Gastrocnemius medialis (tissue), 4 donors: Measurements from ENCODE around the gene EGFL6. TPM values are rescaled to one million over a fixed set of nuclear protein-coding genes. Genes with fewer than 3 reads are reported as not detected.

Experiments used
- ATAC-seq, 2 donors: fragments of 150-250 bp; one replicate each; pipeline ENCODE4 v1.9.1; 2016
- DNase-seq, 2 donors: peaks; one replicate each; pipeline ENCODE4 v3.0.0-alpha.2; 2019
- H3K27ac ChIP-seq, 4 donors: fragments of 200-600 bp; sonication (generic); 1 replicate in 1 of 4; 2 replicates in 3 of 4; pipeline ENCODE4 v1.5.1; 2016 to 2018; ENCODE audit warnings: mild to moderate bottlenecking in 2 of 4, moderate library complexity in 1 of 4
- H3K27me3 ChIP-seq, 3 donors: fragments of 200-600 bp; sonication (generic) in 2 of 3; 1 replicate in 1 of 3; 2 replicates in 2 of 3; pipeline versions ENCODE4 v1.5.1 to v1.6.0; 2016 to 2019; ENCODE audit warnings: mild to moderate bottlenecking in 1 of 3, moderate library complexity in 1 of 3
- H3K36me3 ChIP-seq, 2 donors: fragments of 200-600 bp; sonication (generic) in 1 of 2; one replicate each; pipeline ENCODE4 v1.5.1; 2017 to 2018
- H3K4me1 ChIP-seq, 2 donors: fragments of 200-600 bp; sonication (generic) in 1 of 2; one replicate each; pipeline ENCODE4 v1.5.1; 2016 to 2017; ENCODE audit warnings: mild to moderate bottlenecking in 2 of 2
- H3K4me3 ChIP-seq, 4 donors: fragments of 200-600 bp; sonication (generic) in 3 of 4; 1 replicate in 1 of 4; 2 replicates in 3 of 4; pipeline ENCODE4 v1.5.1; 2016 to 2019; ENCODE audit warnings: mild to moderate bottlenecking in 2 of 4
- H3K9me3 ChIP-seq, 3 donors: fragments of 200-600 bp; sonication (generic) in 2 of 3; 1 replicate in 1 of 3; 2 replicates in 2 of 3; pipeline ENCODE4 v1.5.1; 2016 to 2019
- CTCF ChIP-seq, 5 experiments: fragments of 450-650 bp in 3 of 5; fragments of 200-600 bp in 2 of 5; sonication (generic) in 2 of 5; IDR thresholded peaks in 4 of 5; conservative IDR thresholded peaks in 1 of 5; 1 replicate in 4 of 5; 2 replicates in 1 of 5; pipeline ENCODE4 v1.5.1; 2016 to 2019; ENCODE audit warnings: antibody characterized with exemption in 5 of 5, mild to moderate bottlenecking in 3 of 5, moderate library complexity in 3 of 5
- POLR2A ChIP-seq, 2 donors: fragments of 450-650 bp; IDR thresholded peaks; one replicate each; pipeline ENCODE4 v1.6.1; 2017; ENCODE audit warnings: antibody characterized with exemption in 2 of 2, mild to moderate bottlenecking in 2 of 2, moderate library complexity in 2 of 2
- in situ Hi-C, 4 donors: fragments of 200-750 bp; cut with MboI; loops; one replicate each; pipeline versions ENCODE4 v1.15.0 to v1.8.0; 2017; ENCODE audit warnings: low sequenced_read_pairs in 4 of 4
- intact Hi-C: fragments of 100-400 bp; cut with DNase I; formaldehyde crosslinking; loops from one replicate; pipeline ENCODE4 v1.15.1; 2023; ENCODE audit warnings: low total_unique reads
- total RNA-seq, 4 donors: library from RNA; depleted of rRNA; stranded (reverse); fragments of >200 nt; gene quantifications; one replicate each; pipeline versions ENCODE4 v1.1.0 to v1.2.3, GENCODE V29; 2016

Gene EGFL6
- total RNA-seq, 4 donors from 2014 or later, result 0.09 TPM; not detected in 3

- no peaks in the 10 kb centered on the region for H3K4me1 ChIP-seq
- TF ChIP-seq CTCF (IDR thresholded peaks at IDR 0.05 in 4 of 5, conservative IDR thresholded peaks at IDR 0.05 in 1 of 5), result no peak
- no peak for TF ChIP-seq POLR2A (IDR thresholded peaks at IDR 0.05)
- DNase-seq (no peak), ATAC-seq (no peak)
- intact Hi-C loops (no loop called here), in situ Hi-C loops (no loop called here)
- H3K27me3 ChIP-seq, result no peaks in the 10 kb centered on the region
- no peaks in the 10 kb centered on the region for H3K9me3 ChIP-seq
- H3K36me3 ChIP-seq, result no peaks in the 10 kb centered on the region
- no peak overlapping the region for H3K27ac ChIP-seq
- H3K4me3 ChIP-seq, result no peak overlapping the region
These were observed 10.3 kb downstream of the EGFL6 start for GRCh38 chrX:13579661-13580060.

GRCh38 chrX:13581554-13581953 lies 12.2 kb downstream of the EGFL6 start:
- DNase-seq, result no peak
- Histone ChIP-seq H3K27me3 (no peaks in the 10 kb centered on the region), H3K4me3 (no peak overlapping the region), H3K27ac (no peak overlapping the region), H3K9me3 (no peaks in the 10 kb centered on the region), H3K4me1 (no peaks in the 10 kb centered on the region), H3K36me3 (no peaks in the 10 kb centered on the region)
- ATAC-seq, result no peak
- in situ Hi-C loops (no loop called here), intact Hi-C loops (no loop called here)
- TF ChIP-seq POLR2A (IDR thresholded peaks at IDR 0.05) (no peak), CTCF (IDR thresholded peaks at IDR 0.05 in 4 of 5, conservative IDR thresholded peaks at IDR 0.05 in 1 of 5) (no peak)

- ATAC-seq, result no peak
- Histone ChIP-seq H3K27ac (no peak overlapping the region), H3K4me1 (no peaks in the 10 kb centered on the region), H3K36me3 (no peaks in the 10 kb centered on the region), H3K4me3 (no peak overlapping the region), H3K9me3 (no peaks in the 10 kb centered on the region), H3K27me3 (peaks cover 0 to 6% (median 0%) of the 10 kb centered on the region in 3 donors)
- DNase-seq, result no peak
- in situ Hi-C loops (no loop called here), intact Hi-C loops (no loop called here)
- TF ChIP-seq POLR2A (IDR thresholded peaks at IDR 0.05), result no peak
- no peak for TF ChIP-seq CTCF (IDR thresholded peaks at IDR 0.05 in 4 of 5, conservative IDR thresholded peaks at IDR 0.05 in 1 of 5)
These were observed 18.5 kb downstream of the EGFL6 start for GRCh38 chrX:13587786-13588477.

- no peaks in the 10 kb centered on the region for H3K9me3 ChIP-seq
- H3K27ac ChIP-seq, result no peak overlapping the region
- H3K4me1 ChIP-seq, result no peaks in the 10 kb centered on the region
- peaks cover 0 to 9% (median 0%) of the 10 kb centered on the region in 3 donors for H3K27me3 ChIP-seq
- H3K36me3 ChIP-seq, result no peaks in the 10 kb centered on the region
- ATAC-seq (no peak), DNase-seq (no peak)
- in situ Hi-C loops, result no loop called here
- intact Hi-C loops, result no loop called here
- no peak overlapping the region for H3K4me3 ChIP-seq
- TF ChIP-seq POLR2A (IDR thresholded peaks at IDR 0.05), result no peak
- TF ChIP-seq CTCF (IDR thresholded peaks at IDR 0.05 in 4 of 5, conservative IDR thresholded peaks at IDR 0.05 in 1 of 5), result no peak
These were observed 20.8 kb downstream of the EGFL6 start for GRCh38 chrX:13590207-13590606.

GRCh38 chrX:13590914-13591313 lies 21.5 kb downstream of the EGFL6 start:
- H3K4me1 ChIP-seq, result no peaks in the 10 kb centered on the region
- H3K9me3 ChIP-seq, result no peaks in the 10 kb centered on the region
- H3K36me3 ChIP-seq, result no peaks in the 10 kb centered on the region
- ATAC-seq (no peak), DNase-seq (no peak)
- TF ChIP-seq POLR2A (IDR thresholded peaks at IDR 0.05) (no peak), CTCF (IDR thresholded peaks at IDR 0.05 in 4 of 5, conservative IDR thresholded peaks at IDR 0.05 in 1 of 5) (no peak)
- peaks cover 0 to 9% (median 0%) of the 10 kb centered on the region in 3 donors for H3K27me3 ChIP-seq
- intact Hi-C loops, result no loop called here
- in situ Hi-C loops, result no loop called here
- H3K27ac ChIP-seq, result no peak overlapping the region
- H3K4me3 ChIP-seq, result no peak overlapping the region
